GM23338 (cell line): Measurements from ENCODE around the gene ZNF800. TPM values are rescaled to one million over a fixed set of nuclear protein-coding genes. Genes with fewer than 3 reads are reported as not detected.

Experiments used
- ATAC-seq: fragments of 200-7000 bp; cut with Tn5 transposase; 3 replicates; pipeline ENCODE4 v1.9.1; 2020
- DNase-seq: peaks from one replicate; pipeline ENCODE4 v3.0.0-alpha.2; 2015; ENCODE audit warnings: low spot score
- H2AFZ ChIP-seq: fragments of 200-600 bp; sonication (generic); 2 replicates; pipeline ENCODE4 v1.8.0; 2016; ENCODE audit warnings: antibody characterized with exemption, mild to moderate bottlenecking, moderate library complexity
- H3F3A ChIP-seq: fragments of 200-600 bp; sonication (generic); replicated peaks from 2 replicates; pipeline ENCODE4 v1.8.0; 2017; ENCODE audit warnings: antibody characterized with exemption, mixed run types, low read depth
- H3K27ac ChIP-seq: fragments of 200-600 bp; sonication (generic); 2 replicates; pipeline ENCODE4 v1.6.1; 2016; ENCODE audit warnings: low read depth
- H3K27me3 ChIP-seq: fragments of 200-600 bp; sonication (generic); 2 replicates; pipeline ENCODE4 v1.8.0; 2016; ENCODE audit warnings: mild to moderate bottlenecking, mixed run types, moderate library complexity; ENCODE audit not compliant: insufficient read depth
- H3K36me3 ChIP-seq: fragments of 200-600 bp; sonication (generic); 2 replicates; pipeline ENCODE4 v1.8.0; 2016; ENCODE audit warnings: mild to moderate bottlenecking; ENCODE audit not compliant: insufficient read depth
- H3K4me1 ChIP-seq: fragments of 200-600 bp; sonication (generic); 2 replicates; pipeline ENCODE4 v1.8.0; 2016; ENCODE audit warnings: mild to moderate bottlenecking, moderate library complexity; ENCODE audit not compliant: insufficient read depth
- H3K4me2 ChIP-seq: fragments of 200-600 bp; sonication (generic); 2 replicates; pipeline ENCODE4 v1.7.1; 2017; ENCODE audit warnings: mixed run types
- H3K4me3 ChIP-seq: fragments of 200-600 bp; sonication (generic); 2 replicates; pipeline ENCODE4 v1.6.1; 2016; ENCODE audit warnings: mixed run types
- H3K79me2 ChIP-seq: fragments of 200-600 bp; sonication (generic); replicated peaks from 2 replicates; pipeline ENCODE4 v1.8.0; 2017; ENCODE audit warnings: mild to moderate bottlenecking; ENCODE audit not compliant: insufficient read depth
- H3K9me2 ChIP-seq: fragments of 200-600 bp; sonication (generic); 2 replicates; pipeline ENCODE4 v1.8.0; 2017; ENCODE audit not compliant: insufficient read depth
- H4K20me1 ChIP-seq: fragments of 200-600 bp; sonication (generic); replicated peaks from 2 replicates; pipeline ENCODE4 v1.8.0; 2017; ENCODE audit warnings: mild to moderate bottlenecking; ENCODE audit not compliant: insufficient read depth
- H3K27ac Mint-ChIP-seq: 2 replicates; pipeline ENCODE4 v1.8.0; 2020; ENCODE audit warnings: inconsistent platforms, mild to moderate bottlenecking, moderate library complexity, mixed read lengths
- H3K27me3 Mint-ChIP-seq: 3 replicates; pipeline ENCODE4 v1.8.0; 2022; ENCODE audit warnings: low read depth, mild to moderate bottlenecking, moderate library complexity, mixed read lengths, inconsistent platforms; ENCODE audit not compliant: insufficient read depth, poor library complexity
- H3K36me3 Mint-ChIP-seq: 3 replicates; pipeline ENCODE4 v1.8.0; 2021; ENCODE audit warnings: low read depth, mild to moderate bottlenecking, inconsistent platforms, moderate library complexity, mixed read lengths
- H3K4me1 Mint-ChIP-seq: 3 replicates; pipeline ENCODE4 v1.8.0; 2020; ENCODE audit warnings: mild to moderate bottlenecking, inconsistent platforms, mixed read lengths
- H3K4me3 Mint-ChIP-seq: 3 replicates; pipeline ENCODE4 v1.8.0; 2021; ENCODE audit warnings: moderate library complexity, mild to moderate bottlenecking, inconsistent platforms, mixed read lengths
- H3K9me3 Mint-ChIP-seq: 3 replicates; pipeline ENCODE4 v1.8.0; 2020; ENCODE audit warnings: moderate library complexity, mild to moderate bottlenecking, inconsistent platforms, mixed read lengths
- CREB1 ChIP-seq: fragments of 250-450 bp; sonication (Bioruptor Pico); IDR thresholded peaks from 2 replicates; pipeline ENCODE4 v1.5.0; 2020; ENCODE audit warnings: low read depth, mild to moderate bottlenecking, moderate library complexity
- EZH2 ChIP-seq: fragments of 200-600 bp; sonication (generic); IDR thresholded peaks from one replicate; pipeline ENCODE4 v1.8.0; 2017; ENCODE audit warnings: antibody characterized with exemption, mild to moderate bottlenecking, low read depth; ENCODE audit not compliant: unreplicated experiment
- EZH2phosphoT487 ChIP-seq: fragments of 200-600 bp; sonication (generic); IDR thresholded peaks from one replicate; pipeline ENCODE4 v1.8.1; 2018; ENCODE audit warnings: antibody characterized with exemption; ENCODE audit not compliant: unreplicated experiment
- JUNB ChIP-seq: IDR thresholded peaks from one replicate; pipeline ENCODE4 v1.6.1; 2016; ENCODE audit warnings: antibody characterized with exemption; ENCODE audit not compliant: unreplicated experiment
- NANOG ChIP-seq: IDR thresholded peaks from 2 replicates; pipeline ENCODE4 v1.6.1; 2016; ENCODE audit warnings: antibody characterized with exemption, borderline replicate concordance
- POLR2AphosphoS5 ChIP-seq: IDR thresholded peaks from 2 replicates; pipeline ENCODE4 v1.6.1; 2016; ENCODE audit warnings: antibody characterized with exemption, low read depth
- ZNF114 ChIP-seq: fragments of 250-450 bp; sonication (Bioruptor Pico); IDR thresholded peaks from 2 replicates; pipeline ENCODE4 v1.5.0; 2020; ENCODE audit warnings: mild to moderate bottlenecking, moderate library complexity
- ZNF331 ChIP-seq: fragments of 250-450 bp; sonication (Bioruptor Pico); IDR thresholded peaks from 2 replicates; pipeline ENCODE4 v1.5.0; 2020; ENCODE audit warnings: low read depth, mild to moderate bottlenecking, moderate library complexity
- polyA plus RNA-seq: library from polyadenylated mRNA; unstranded; fragments of >200 nt; fragmentation: Nextera tagmentation; extraction: Ambion mirVana; gene quantifications from 2 replicates; pipeline ENCODE4 v1.2.1, GENCODE V29; 2016
- total RNA-seq: library from RNA; depleted of rRNA; stranded (reverse); fragments of >200 nt; shearing (Covaris generic); gene quantifications from 2 replicates; pipeline ENCODE4 v1.2.3, GENCODE V29; 2014
- TF ChIP-seq, protein P1 (sequence below): IDR thresholded peaks from 2 replicates; pipeline ENCODE4 v1.6.1; 2016; ENCODE audit warnings: antibody characterized with exemption
- TF ChIP-seq, protein P2 (sequence below), 2 experiments: fragments of 200-600 bp in 1 of 2; sonication (generic) in 1 of 2; conservative IDR thresholded peaks; 2 replicates each; pipeline versions ENCODE4 v1.5.1 to v1.6.1; 2016 to 2017; ENCODE audit warnings: antibody characterized with exemption in 2 of 2, low read depth in 2 of 2, mild to moderate bottlenecking in 2 of 2, moderate library complexity in 1 of 2

ZNF800 gene
- total and polyA plus RNA-seq, 2 experiments from 2014 or later = 5.4 to 8.3 TPM

DNA sequence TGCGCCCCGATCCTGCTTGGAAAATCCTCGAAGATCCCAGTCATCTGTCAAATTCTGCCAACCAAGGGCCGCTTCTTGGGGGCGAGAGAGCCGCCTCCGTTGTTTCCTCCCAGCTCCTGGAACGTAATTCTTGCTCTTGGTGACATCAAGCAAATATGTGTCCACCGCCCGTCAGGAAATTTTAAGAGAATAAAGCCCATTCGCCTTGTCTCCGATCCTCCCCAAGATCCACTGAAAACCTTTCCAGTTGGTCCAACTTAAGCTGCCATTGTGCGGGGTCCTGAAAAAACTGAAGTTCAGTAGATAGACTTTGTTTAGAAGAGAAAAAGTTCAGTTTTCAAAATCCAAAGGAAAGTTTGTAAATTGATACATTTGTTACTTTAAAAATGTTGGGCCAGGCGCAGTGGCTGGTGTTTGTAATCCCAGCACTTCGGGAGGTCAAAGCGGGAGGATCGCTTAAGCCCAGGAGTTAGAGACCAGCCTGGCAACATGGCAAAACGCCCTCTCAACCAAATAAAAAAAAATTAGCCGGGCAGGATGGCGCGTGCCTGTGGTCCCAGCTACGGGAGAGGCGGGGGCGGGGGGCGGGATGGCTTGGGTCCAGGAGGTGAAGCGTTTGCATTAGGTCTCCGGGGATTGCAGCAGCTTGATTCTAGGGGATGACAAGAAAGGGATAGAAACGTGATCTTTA lies 1.0 kb upstream of the ZNF800 start:
- Histone ChIP-seq H3K9me2 (no peaks in the 10 kb centered on the region), H3K36me3 (no peaks in the 10 kb centered on the region), H3K27ac (no peak overlapping the region), H3K4me2 (peak overlapping the region; percentile 98), H3K4me3 (peak overlapping the region; percentile 89), H4K20me1 (peaks cover 4% of the 10 kb centered on the region; the same call in 1 of the 2 replicates), H3K79me2 (no peaks in the 10 kb centered on the region), H2AFZ (peak overlapping the region; percentile 99), H3K4me1 (no peaks in the 10 kb centered on the region; the same call in 1 of the 2 replicates), H3K27me3 (peaks cover 53% of the 10 kb centered on the region), H3F3A (no peaks in the 10 kb centered on the region)
- H3K9me3 Mint-ChIP-seq = no peaks in the 10 kb centered on the region
- DNase-seq = peak; percentile 45
- peak overlapping the region; percentile 94 for H3K4me3 Mint-ChIP-seq
- H3K4me1 Mint-ChIP-seq = peaks cover 11% of the 10 kb centered on the region; the same call in 2 of the 3 replicates
- no peak for TF ChIP-seq CREB1 (CRISPR knock-in tag)
- TF ChIP-seq EZH2 = peak; percentile 23
- ATAC-seq = no peak
- no peak overlapping the region for H3K27ac Mint-ChIP-seq
- H3K27me3 Mint-ChIP-seq = peaks cover 29% of the 10 kb centered on the region
- H3K36me3 Mint-ChIP-seq = peaks cover 9% of the 10 kb centered on the region

DNA sequence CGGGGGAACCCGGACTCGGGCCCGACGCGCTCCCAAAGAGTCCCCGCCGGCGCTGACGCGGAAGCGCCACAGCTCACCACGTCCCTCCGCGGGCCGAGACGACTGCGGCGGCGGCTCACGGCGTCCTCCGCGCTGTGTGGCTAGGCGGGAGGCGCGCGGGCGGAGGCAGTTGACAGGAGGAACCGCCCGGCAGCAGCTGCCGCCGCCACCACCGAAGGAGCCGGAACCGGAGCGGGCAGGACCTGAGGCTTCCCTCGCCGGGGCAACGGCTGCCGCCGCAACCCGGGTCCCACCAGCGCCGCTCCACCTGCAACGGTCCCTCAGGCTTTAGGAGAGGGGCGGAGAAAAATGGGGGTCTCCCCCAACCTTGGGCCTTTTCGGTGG lies 334 bp downstream of the ZNF800 start:
- no peaks in the 10 kb centered on the region for H3F3A ChIP-seq
- DNase-seq = peak; percentile 68
- H2AFZ ChIP-seq = peak overlapping the region; percentile 96
- ATAC-seq = peak; percentile 81
- H3K9me2 ChIP-seq = no peaks in the 10 kb centered on the region
- peaks cover 53% of the 10 kb centered on the region for H3K27me3 ChIP-seq
- peaks cover 7% of the 10 kb centered on the region for H4K20me1 ChIP-seq
- no peaks in the 10 kb centered on the region for H3K36me3 ChIP-seq
- Mint-ChIP-seq H3K27ac (no peak overlapping the region), H3K9me3 (no peaks in the 10 kb centered on the region), H3K4me3 (peak overlapping the region; percentile 94), H3K36me3 (peaks cover 9% of the 10 kb centered on the region), H3K4me1 (peaks cover 11% of the 10 kb centered on the region; the same call in 2 of the 3 replicates), H3K27me3 (peaks cover 29% of the 10 kb centered on the region)
- H3K4me2 ChIP-seq = peak overlapping the region; percentile 98
- no peak overlapping the region for H3K27ac ChIP-seq
- H3K4me1 ChIP-seq = no peaks in the 10 kb centered on the region; the same call in 1 of the 2 replicates
- H3K4me3 ChIP-seq = peak overlapping the region; percentile 89
- TF ChIP-seq, protein P1, sequence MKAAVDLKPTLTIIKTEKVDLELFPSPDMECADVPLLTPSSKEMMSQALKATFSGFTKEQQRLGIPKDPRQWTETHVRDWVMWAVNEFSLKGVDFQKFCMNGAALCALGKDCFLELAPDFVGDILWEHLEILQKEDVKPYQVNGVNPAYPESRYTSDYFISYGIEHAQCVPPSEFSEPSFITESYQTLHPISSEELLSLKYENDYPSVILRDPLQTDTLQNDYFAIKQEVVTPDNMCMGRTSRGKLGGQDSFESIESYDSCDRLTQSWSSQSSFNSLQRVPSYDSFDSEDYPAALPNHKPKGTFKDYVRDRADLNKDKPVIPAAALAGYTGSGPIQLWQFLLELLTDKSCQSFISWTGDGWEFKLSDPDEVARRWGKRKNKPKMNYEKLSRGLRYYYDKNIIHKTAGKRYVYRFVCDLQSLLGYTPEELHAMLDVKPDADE = no peak
- TF ChIP-seq CREB1 (CRISPR knock-in tag) (no peak; the same call in 1 of the 2 replicates), EZH2 (no peak), EZH2phosphoT487 (no peak), ZNF331 (no peak)
- H3K79me2 ChIP-seq = no peaks in the 10 kb centered on the region

DNA sequence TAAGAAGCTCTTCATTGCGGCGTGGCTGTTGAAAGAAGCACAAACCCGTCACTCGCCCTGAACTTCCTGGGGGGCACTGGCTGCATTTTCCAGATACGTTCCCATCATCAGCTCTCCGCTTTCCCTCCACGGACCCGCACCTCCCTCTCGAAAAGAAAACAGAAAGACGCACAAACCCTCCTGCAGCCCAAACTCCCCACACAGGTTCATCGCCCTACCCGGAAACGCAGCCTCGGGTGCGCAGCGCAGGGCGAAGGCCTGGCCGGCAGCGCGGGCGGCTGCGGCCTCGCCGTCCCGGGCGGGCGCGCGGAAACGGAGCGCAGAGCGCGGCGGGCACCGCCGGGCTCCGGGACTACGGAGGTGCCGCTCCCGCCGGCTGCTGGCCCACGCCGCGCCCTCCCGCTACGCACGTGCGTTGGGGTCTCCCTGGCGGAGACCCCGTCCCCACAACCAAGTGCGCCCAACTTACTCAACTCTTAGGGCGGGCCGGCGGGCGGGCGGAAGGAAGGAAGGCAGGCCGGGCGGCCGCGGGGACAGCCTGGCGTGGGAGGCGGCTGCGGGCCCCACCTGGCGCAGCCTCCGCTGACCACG lies 822 bp downstream of the ZNF800 start:
- no peak overlapping the region for H3K27ac ChIP-seq
- H3F3A ChIP-seq = no peaks in the 10 kb centered on the region
- peak; percentile 60 for ATAC-seq
- H3K9me3 Mint-ChIP-seq = no peaks in the 10 kb centered on the region
- peak overlapping the region; percentile 89 for H3K4me3 ChIP-seq
- DNase-seq = peak; percentile 53
- peak overlapping the region; percentile 98 for H3K4me2 ChIP-seq
- H3K4me1 Mint-ChIP-seq = peaks cover 11% of the 10 kb centered on the region; the same call in 2 of the 3 replicates
- H2AFZ ChIP-seq = peak overlapping the region; percentile 96
- H3K79me2 ChIP-seq = no peaks in the 10 kb centered on the region
- H3K9me2 ChIP-seq = no peaks in the 10 kb centered on the region
- peaks cover 53% of the 10 kb centered on the region for H3K27me3 ChIP-seq
- H3K27me3 Mint-ChIP-seq = peaks cover 29% of the 10 kb centered on the region
- no peaks in the 10 kb centered on the region for H3K36me3 ChIP-seq
- no peak overlapping the region for H3K27ac Mint-ChIP-seq
- H4K20me1 ChIP-seq = peaks cover 7% of the 10 kb centered on the region
- peaks cover 9% of the 10 kb centered on the region for H3K36me3 Mint-ChIP-seq
- peak overlapping the region; percentile 94 for H3K4me3 Mint-ChIP-seq
- no peaks in the 10 kb centered on the region; the same call in 1 of the 2 replicates for H3K4me1 ChIP-seq
- TF ChIP-seq EZH2phosphoT487 (no peak), JUNB (no peak), POLR2AphosphoS5 (no peak), ZNF114 (CRISPR knock-in tag) (no peak), NANOG (no peak)
- TF ChIP-seq, protein P1 = no peak
- TF ChIP-seq, protein P2, sequence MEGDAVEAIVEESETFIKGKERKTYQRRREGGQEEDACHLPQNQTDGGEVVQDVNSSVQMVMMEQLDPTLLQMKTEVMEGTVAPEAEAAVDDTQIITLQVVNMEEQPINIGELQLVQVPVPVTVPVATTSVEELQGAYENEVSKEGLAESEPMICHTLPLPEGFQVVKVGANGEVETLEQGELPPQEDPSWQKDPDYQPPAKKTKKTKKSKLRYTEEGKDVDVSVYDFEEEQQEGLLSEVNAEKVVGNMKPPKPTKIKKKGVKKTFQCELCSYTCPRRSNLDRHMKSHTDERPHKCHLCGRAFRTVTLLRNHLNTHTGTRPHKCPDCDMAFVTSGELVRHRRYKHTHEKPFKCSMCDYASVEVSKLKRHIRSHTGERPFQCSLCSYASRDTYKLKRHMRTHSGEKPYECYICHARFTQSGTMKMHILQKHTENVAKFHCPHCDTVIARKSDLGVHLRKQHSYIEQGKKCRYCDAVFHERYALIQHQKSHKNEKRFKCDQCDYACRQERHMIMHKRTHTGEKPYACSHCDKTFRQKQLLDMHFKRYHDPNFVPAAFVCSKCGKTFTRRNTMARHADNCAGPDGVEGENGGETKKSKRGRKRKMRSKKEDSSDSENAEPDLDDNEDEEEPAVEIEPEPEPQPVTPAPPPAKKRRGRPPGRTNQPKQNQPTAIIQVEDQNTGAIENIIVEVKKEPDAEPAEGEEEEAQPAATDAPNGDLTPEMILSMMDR (conservative IDR thresholded peaks at IDR 0.05; ENCODE audit: low read depth in 2 of 2) = no peak
